ENCODE measurements around the gene THBS4.

THBS4 gene

GRCh38 chr5:79992891-79993657 lies 42.1 kb upstream of the THBS4 start:
- Histone ChIP-seq H2AK5ac (ENCODE audit: low read length) (no peak overlapping the region), H3K27me3 (ENCODE audit: insufficient read depth, low read length) (no peaks in the 10 kb centered on the region), H3K9ac (ENCODE audit: low read length) (no peak overlapping the region), H2BK5ac (ENCODE audit: low read depth, low read length, poor library complexity) (no peak overlapping the region), H3K18ac (ENCODE audit: low read length) (no peak overlapping the region), H3K14ac (ENCODE audit: low read length) (no peak overlapping the region), H3K4me2 (ENCODE audit: low read length) (no peak overlapping the region), H2AFZ (ENCODE audit: insufficient read depth, low read length, poor library complexity) (no peak overlapping the region), H4K12ac (ENCODE audit: low read depth, low read length) (no peak overlapping the region), H4K91ac (ENCODE audit: low read depth, low read length) (no peak overlapping the region), H3K4me1 (ENCODE audit: control insufficient read depth in 1 of 2, insufficient read depth in 2 of 2, low read length in 2 of 2) (peaks cover 0 to 2% of the 10 kb centered on the region in 2 experiments), H2BK120ac (ENCODE audit: insufficient read depth, low read length, poor library complexity) (no peak overlapping the region), H3K23ac (ENCODE audit: low read length) (no peak overlapping the region), H3K27ac (ENCODE audit: low read depth, low read length) (no peak overlapping the region), H3K79me1 (ENCODE audit: low read length) (peaks cover 3% of the 10 kb centered on the region), H3K79me2 (ENCODE audit: control insufficient read depth, insufficient read depth, low read length, poor library complexity) (peaks cover 3% of the 10 kb centered on the region), H3K4ac (ENCODE audit: low read depth, low read length) (no peak overlapping the region), H3K36me3 (ENCODE audit: control insufficient read depth in 1 of 2, insufficient read depth in 2 of 2, low read length in 2 of 2) (peaks cover 0 to 2% of the 10 kb centered on the region in 2 experiments), H4K8ac (ENCODE audit: low read depth, low read length) (no peak overlapping the region), H3K4me3 (ENCODE audit: low read depth, low read length) (no peak overlapping the region), H3K9me3 (ENCODE audit: insufficient read depth, low read depth, low read length) (no peaks in the 10 kb centered on the region), H2BK12ac (ENCODE audit: low read length) (no peak overlapping the region)
- DNase-seq: no peak
- WGBS (ENCODE audit: extremely low coverage, insufficient coverage, insufficient read length): no CpG with 5 or more reads among the region's 2 CpGs

GRCh38 chr5:79999722-80000121 lies 35.4 kb upstream of the THBS4 start:
- H3K18ac ChIP-seq (ENCODE audit: low read length): no peak overlapping the region
- no peak overlapping the region for H3K9ac ChIP-seq (ENCODE audit: low read length)
- H4K8ac ChIP-seq (ENCODE audit: low read depth, low read length): no peak overlapping the region
- no peaks in the 10 kb centered on the region for H3K79me1 ChIP-seq (ENCODE audit: low read length)
- H4K12ac ChIP-seq (ENCODE audit: low read depth, low read length): no peak overlapping the region
- H3K4me2 ChIP-seq (ENCODE audit: low read length): no peak overlapping the region
- H3K14ac ChIP-seq (ENCODE audit: low read length): no peak overlapping the region
- H3K9me3 ChIP-seq (ENCODE audit: insufficient read depth, low read depth, low read length): no peaks in the 10 kb centered on the region
- no peak overlapping the region for H3K23ac ChIP-seq (ENCODE audit: low read length)
- H2BK120ac ChIP-seq (ENCODE audit: insufficient read depth, low read length, poor library complexity): no peak overlapping the region
- H3K36me3 ChIP-seq (ENCODE audit: control insufficient read depth in 1 of 2, insufficient read depth in 2 of 2, low read length in 2 of 2): no peaks in the 10 kb centered on the region
- H4K91ac ChIP-seq (ENCODE audit: low read depth, low read length): no peak overlapping the region
- no peak for DNase-seq
- H3K79me2 ChIP-seq (ENCODE audit: control insufficient read depth, insufficient read depth, low read length, poor library complexity): no peaks in the 10 kb centered on the region
- no peak overlapping the region for H3K27ac ChIP-seq (ENCODE audit: low read depth, low read length)
- H2BK12ac ChIP-seq (ENCODE audit: low read length): no peak overlapping the region
- H2AK5ac ChIP-seq (ENCODE audit: low read length): no peak overlapping the region
- no peaks in the 10 kb centered on the region for H3K4me1 ChIP-seq (ENCODE audit: control insufficient read depth in 1 of 2, insufficient read depth in 2 of 2, low read length in 2 of 2)
- no peak overlapping the region for H3K4me3 ChIP-seq (ENCODE audit: low read depth, low read length)
- no peak overlapping the region for H3K4ac ChIP-seq (ENCODE audit: low read depth, low read length)
- no CpG with 5 or more reads among the region's 1 CpG for WGBS (ENCODE audit: extremely low coverage, insufficient coverage, insufficient read length)
- H2AFZ ChIP-seq (ENCODE audit: insufficient read depth, low read length, poor library complexity): no peak overlapping the region
- H3K27me3 ChIP-seq (ENCODE audit: insufficient read depth, low read length): no peaks in the 10 kb centered on the region
- H2BK5ac ChIP-seq (ENCODE audit: low read depth, low read length, poor library complexity): no peak overlapping the region

- Histone ChIP-seq H3K9ac (ENCODE audit: low read length) (no peak overlapping the region), H3K9me3 (ENCODE audit: insufficient read depth, low read depth, low read length) (no peaks in the 10 kb centered on the region), H3K23ac (ENCODE audit: low read length) (no peak overlapping the region), H4K91ac (ENCODE audit: low read depth, low read length) (no peak overlapping the region), H2AFZ (ENCODE audit: insufficient read depth, low read length, poor library complexity) (no peak overlapping the region), H3K4me2 (ENCODE audit: low read length) (no peak overlapping the region), H2BK120ac (ENCODE audit: insufficient read depth, low read length, poor library complexity) (no peak overlapping the region), H3K27me3 (ENCODE audit: insufficient read depth, low read length) (no peaks in the 10 kb centered on the region), H3K4me1 (ENCODE audit: control insufficient read depth in 1 of 2, insufficient read depth in 2 of 2, low read length in 2 of 2) (no peaks in the 10 kb centered on the region), H3K27ac (ENCODE audit: low read depth, low read length) (no peak overlapping the region), H4K12ac (ENCODE audit: low read depth, low read length) (no peak overlapping the region), H2BK12ac (ENCODE audit: low read length) (no peak overlapping the region), H3K36me3 (ENCODE audit: control insufficient read depth in 1 of 2, insufficient read depth in 2 of 2, low read length in 2 of 2) (no peaks in the 10 kb centered on the region), H2AK5ac (ENCODE audit: low read length) (no peak overlapping the region), H3K79me1 (ENCODE audit: low read length) (no peaks in the 10 kb centered on the region), H4K8ac (ENCODE audit: low read depth, low read length) (no peak overlapping the region), H3K4me3 (ENCODE audit: low read depth, low read length) (no peak overlapping the region), H3K4ac (ENCODE audit: low read depth, low read length) (no peak overlapping the region), H3K14ac (ENCODE audit: low read length) (no peak overlapping the region), H2BK5ac (ENCODE audit: low read depth, low read length, poor library complexity) (no peak overlapping the region), H3K79me2 (ENCODE audit: control insufficient read depth, insufficient read depth, low read length, poor library complexity) (no peaks in the 10 kb centered on the region), H3K18ac (ENCODE audit: low read length) (no peak overlapping the region)
- no peak for DNase-seq
- no CpG with 5 or more reads among the region's 1 CpG for WGBS (ENCODE audit: extremely low coverage, insufficient coverage, insufficient read length)
Observed at GRCh38 chr5:80002677-80003076, 32.5 kb upstream of the THBS4 start.

GRCh38 chr5:80008995-80009765 lies 26.0 kb upstream of the THBS4 start:
- Histone ChIP-seq H3K9ac (ENCODE audit: low read length) (no peak overlapping the region), H2BK12ac (ENCODE audit: low read length) (no peak overlapping the region), H2AFZ (ENCODE audit: insufficient read depth, low read length, poor library complexity) (no peak overlapping the region), H4K8ac (ENCODE audit: low read depth, low read length) (no peak overlapping the region), H3K18ac (ENCODE audit: low read length) (no peak overlapping the region), H2BK5ac (ENCODE audit: low read depth, low read length, poor library complexity) (no peak overlapping the region), H3K4ac (ENCODE audit: low read depth, low read length) (no peak overlapping the region), H4K91ac (ENCODE audit: low read depth, low read length) (no peak overlapping the region), H2BK120ac (ENCODE audit: insufficient read depth, low read length, poor library complexity) (no peak overlapping the region), H3K36me3 (ENCODE audit: control insufficient read depth in 1 of 2, insufficient read depth in 2 of 2, low read length in 2 of 2) (no peaks in the 10 kb centered on the region), H2AK5ac (ENCODE audit: low read length) (no peak overlapping the region), H3K27ac (ENCODE audit: low read depth, low read length) (no peak overlapping the region), H3K14ac (ENCODE audit: low read length) (no peak overlapping the region), H3K4me2 (ENCODE audit: low read length) (no peak overlapping the region), H3K9me3 (ENCODE audit: insufficient read depth, low read depth, low read length) (no peaks in the 10 kb centered on the region), H3K4me1 (ENCODE audit: control insufficient read depth in 1 of 2, insufficient read depth in 2 of 2, low read length in 2 of 2) (no peaks in the 10 kb centered on the region), H3K79me1 (ENCODE audit: low read length) (no peaks in the 10 kb centered on the region), H4K12ac (ENCODE audit: low read depth, low read length) (no peak overlapping the region), H3K4me3 (ENCODE audit: low read depth, low read length) (no peak overlapping the region), H3K23ac (ENCODE audit: low read length) (no peak overlapping the region), H3K27me3 (ENCODE audit: insufficient read depth, low read length) (no peaks in the 10 kb centered on the region), H3K79me2 (ENCODE audit: control insufficient read depth, insufficient read depth, low read length, poor library complexity) (no peaks in the 10 kb centered on the region)
- no peak for DNase-seq
- no CpG with 5 or more reads among the region's 4 CpGs for WGBS (ENCODE audit: extremely low coverage, insufficient coverage, insufficient read length)

Measured in trophoblast cell (in vitro differentiated cells and primary cell).